HG02852 (cell line): ENCODE measurements around the gene DOK7.
"Not testable (repeated sequence)": the region's sequence is repeated elsewhere in the genome, so short reads cannot be mapped to it uniquely, and the experiment has no call there.

ENCODE experiments used
- ATAC-seq: cut with Tn5 transposase; IDR thresholded peaks from one replicate; pipeline ENCODE4 v1.9.1; 2021; ENCODE audit warnings: mild to moderate bottlenecking, moderate library complexity; ENCODE audit not compliant: unreplicated experiment

DOK7 gene

GRCh38 chr4:3501126-3501824 is 38.2 kb downstream of the DOK7 start:
- no peak for ATAC-seq

GRCh38 chr4:3501825-3502425 is 38.8 kb downstream of the DOK7 start:
- ATAC-seq, result no peak

- ATAC-seq, result no peak
These were observed 40.1 kb downstream of the DOK7 start for GRCh38 chr4:3502941-3503936.

- ATAC-seq, result no peak
These were observed 42.1 kb downstream of the DOK7 start for GRCh38 chr4:3505231-3505630.

- ATAC-seq, result no peak
These were observed 45.4 kb downstream of the DOK7 start for GRCh38 chr4:3508542-3508941.

- no peak for ATAC-seq
These were observed 47.4 kb downstream of the DOK7 start for GRCh38 chr4:3510481-3510880.

- no peak for ATAC-seq
These were observed 48.1 kb downstream of the DOK7 start for GRCh38 chr4:3511187-3511586.

- ATAC-seq, result not testable (repeated sequence)
These were observed 48.5 kb downstream of the DOK7 start for GRCh38 chr4:3511601-3512000.

- no peak for ATAC-seq
These were observed 49.2 kb downstream of the DOK7 start for GRCh38 chr4:3512279-3512678.

GRCh38 chr4:3512719-3513118 is 49.6 kb downstream of the DOK7 start:
- ATAC-seq, result no peak

- no peak for ATAC-seq
These were observed 50.7 kb downstream of the DOK7 start for GRCh38 chr4:3513807-3514206.

GRCh38 chr4:3514221-3514780 is 51.2 kb downstream of the DOK7 start:
- ATAC-seq, result no peak

GRCh38 chr4:3514806-3515501 is 51.8 kb downstream of the DOK7 start:
- no peak for ATAC-seq

GRCh38 chr4:3515646-3516045 is 52.5 kb downstream of the DOK7 start:
- no peak for ATAC-seq

GRCh38 chr4:3516061-3516835 is 53.1 kb downstream of the DOK7 start:
- ATAC-seq, result no peak

- ATAC-seq, result no peak
These were observed 54.0 kb downstream of the DOK7 start for GRCh38 chr4:3516836-3517730.

GRCh38 chr4:3517731-3518510 is 54.8 kb downstream of the DOK7 start:
- no peak for ATAC-seq

GRCh38 chr4:3518511-3518880 is 55.4 kb downstream of the DOK7 start:
- no peak for ATAC-seq
